Mammary epithelial cell (primary cell): ENCODE measurements around the gene SVIL.
"Not testable (repeated sequence)": the region's sequence is repeated elsewhere in the genome, so short reads cannot be mapped to it uniquely, and the experiment has no call there.

Experiments used
- CTCF ChIP-seq, 2 donors: IDR thresholded peaks in 1 of 2; conservative IDR thresholded peaks in 1 of 2; 2 replicates each; pipeline ENCODE4 v1.5.1; 2011 to 2012; ENCODE audit warnings: inconsistent platforms in 2 of 2, low read length in 2 of 2, mild to moderate bottlenecking in 2 of 2, control low read depth in 1 of 2, low read depth in 1 of 2; ENCODE audit not compliant: insufficient read depth in 1 of 2; ENCODE audit errors: extremely low read depth in 1 of 2
- EZH2 ChIP-seq: IDR thresholded peaks from 2 replicates; pipeline ENCODE4 v1.6.1; 2012; ENCODE audit warnings: low read length, inconsistent platforms, borderline replicate concordance

GRCh38 chr10:29549493-29549892 lies 85.3 kb downstream of the SVIL start:
- TF ChIP-seq CTCF (conservative IDR thresholded peaks at IDR 0.05 in 1 of 2, IDR thresholded peaks at IDR 0.05 in 1 of 2; ENCODE audit: extremely low read depth in 1 of 2, insufficient read depth in 1 of 2, low read depth in 1 of 2, low read length in 2 of 2); EZH2: not testable (repeated sequence)
